Ascending aorta (tissue), 2 donors: Measurements from ENCODE around the gene UPK3BL1. TPM values are rescaled to one million over a fixed set of nuclear protein-coding genes. Genes with fewer than 3 reads are reported as not detected.
"Not testable (repeated sequence)": the region's sequence is repeated elsewhere in the genome, so short reads cannot be mapped to it uniquely, and the experiment has no call there.

Source experiments
- DNase-seq, 2 donors: peaks; one replicate each; pipeline ENCODE4 v3.0.0-alpha.2; 2019; ENCODE audit warnings: low spot score in 2 of 2
- H3K27ac ChIP-seq, 2 donors: fragments of 200-600 bp; sonication (generic); one replicate each; pipeline ENCODE4 v1.5.1; 2016 to 2017; ENCODE audit warnings: mild to moderate bottlenecking in 1 of 2
- H3K27me3 ChIP-seq: fragments of 200-600 bp; sonication (generic); one replicate; pipeline ENCODE4 v1.5.1; 2017
- H3K36me3 ChIP-seq, 2 donors: fragments of 200-600 bp; sonication (generic); one replicate each; pipeline ENCODE4 v1.5.1; 2016
- H3K4me1 ChIP-seq, 2 donors: fragments of 200-600 bp; sonication (generic); one replicate each; pipeline ENCODE4 v1.5.1; 2016 to 2017; ENCODE audit warnings: mild to moderate bottlenecking in 1 of 2
- H3K4me3 ChIP-seq, 2 donors: fragments of 200-600 bp; sonication (generic); one replicate each; pipeline ENCODE4 v1.5.1; 2016 to 2017; ENCODE audit warnings: mild to moderate bottlenecking in 1 of 2
- H3K9me3 ChIP-seq, 2 donors: fragments of 200-600 bp; sonication (generic); one replicate each; pipeline ENCODE4 v1.5.1; 2016
- intact Hi-C: fragments of 100-400 bp; cut with DNase I; formaldehyde crosslinking; loops from one replicate; pipeline ENCODE4 v1.15.1; 2023
- total RNA-seq: library from RNA; depleted of rRNA; stranded (reverse); fragments of >200 nt; gene quantifications from one replicate; pipeline ENCODE4 v1.1.0, GENCODE V29; 2016

UPK3BL1 gene
- total RNA-seq, 1 donor from 2014 or later = 28.5 TPM

- H3K4me1 ChIP-seq, DNase-seq, H3K36me3 ChIP-seq, intact Hi-C loops, H3K27me3 ChIP-seq, H3K4me3 ChIP-seq, H3K27ac ChIP-seq, H3K9me3 ChIP-seq: not testable (repeated sequence)
These were observed 7.3 kb upstream of the UPK3BL1 start, which contains the start of gene SPDYE2B for GRCh38 chr7:102649924-102650323. TSS of gene SPDYE2B (plus strand) at chr7:102650319. CDS start at chr7:102652349, 2,030 bp downstream.

GRCh38 chr7:102647813-102648212 lies 5.2 kb upstream of the UPK3BL1 start:
- H3K4me1 ChIP-seq, H3K27ac ChIP-seq, H3K4me3 ChIP-seq, DNase-seq, intact Hi-C loops, H3K9me3 ChIP-seq, H3K36me3 ChIP-seq, H3K27me3 ChIP-seq: not testable (repeated sequence)

- H3K36me3 ChIP-seq, intact Hi-C loops, H3K9me3 ChIP-seq, DNase-seq, H3K27me3 ChIP-seq, H3K27ac ChIP-seq, H3K4me3 ChIP-seq, H3K4me1 ChIP-seq: not testable (repeated sequence)
These were observed 813 bp upstream of the UPK3BL1 start for GRCh38 chr7:102643404-102643803.

GRCh38 chr7:102638848-102639247 lies 3.7 kb downstream of the UPK3BL1 start:
- peak in 1 of 2 donors; percentile 43 for DNase-seq
- H3K36me3 ChIP-seq, H3K4me3 ChIP-seq, H3K9me3 ChIP-seq, H3K27ac ChIP-seq, H3K27me3 ChIP-seq, H3K4me1 ChIP-seq, intact Hi-C loops: not testable (repeated sequence)

GRCh38 chr7:102636956-102637355 lies 5.6 kb downstream of the UPK3BL1 start:
- H3K4me1 ChIP-seq, DNase-seq, H3K4me3 ChIP-seq, H3K36me3 ChIP-seq, intact Hi-C loops, H3K9me3 ChIP-seq, H3K27me3 ChIP-seq, H3K27ac ChIP-seq: not testable (repeated sequence)

GRCh38 chr7:102635354-102635753 lies 7.2 kb downstream of the UPK3BL1 start:
- DNase-seq, H3K4me3 ChIP-seq, H3K9me3 ChIP-seq, H3K27ac ChIP-seq, intact Hi-C loops, H3K36me3 ChIP-seq, H3K27me3 ChIP-seq, H3K4me1 ChIP-seq: not testable (repeated sequence)

- H3K27me3 ChIP-seq, H3K4me1 ChIP-seq, H3K27ac ChIP-seq, H3K36me3 ChIP-seq, DNase-seq, H3K4me3 ChIP-seq, H3K9me3 ChIP-seq, intact Hi-C loops: not testable (repeated sequence)
These were observed 8.3 kb downstream of the UPK3BL1 start for GRCh38 chr7:102634299-102634698.

GRCh38 chr7:102630622-102631021 lies 12.0 kb downstream of the UPK3BL1 start:
- peak in 1 of 2 donors; percentile 53 for DNase-seq
- H3K4me3 ChIP-seq, H3K27me3 ChIP-seq, H3K27ac ChIP-seq, H3K4me1 ChIP-seq, intact Hi-C loops, H3K36me3 ChIP-seq, H3K9me3 ChIP-seq: not testable (repeated sequence)

GRCh38 chr7:102627271-102627904 lies 15.2 kb downstream of the UPK3BL1 start:
- H3K9me3 ChIP-seq, intact Hi-C loops, H3K36me3 ChIP-seq, H3K4me1 ChIP-seq, H3K4me3 ChIP-seq, DNase-seq, H3K27ac ChIP-seq, H3K27me3 ChIP-seq: not testable (repeated sequence)

- H3K4me3 ChIP-seq, H3K36me3 ChIP-seq, H3K27me3 ChIP-seq, H3K4me1 ChIP-seq, intact Hi-C loops, H3K27ac ChIP-seq, DNase-seq, H3K9me3 ChIP-seq: not testable (repeated sequence)
These were observed 24.5 kb downstream of the UPK3BL1 start for GRCh38 chr7:102618122-102618521.

GRCh38 chr7:102616507-102617125 lies 26.0 kb downstream of the UPK3BL1 start, which contains the start of gene RASA4:
TSS of gene RASA4 (minus strand) at chr7:102616756. CDS start at chr7:102616689, 67 bp downstream.
- intact Hi-C loops, H3K27me3 ChIP-seq, H3K9me3 ChIP-seq, H3K4me1 ChIP-seq, H3K36me3 ChIP-seq: not testable (repeated sequence)
- H3K27ac ChIP-seq = peak within 1 kb of the TSS in 1 of 2 donors; percentile 63
- peak; percentile 12 to 65 for DNase-seq
- H3K4me3 ChIP-seq = peak within 1 kb of the TSS; percentile 51 to 62

- not testable (repeated sequence) for H3K9me3 ChIP-seq, DNase-seq, H3K27me3 ChIP-seq
These were observed 26.7 kb downstream of the UPK3BL1 start for GRCh38 chr7:102615930-102616329.

GRCh38 chr7:102614873-102615272 lies 27.7 kb downstream of the UPK3BL1 start:
- H3K4me3 ChIP-seq, H3K9me3 ChIP-seq, H3K27me3 ChIP-seq, H3K4me1 ChIP-seq, H3K36me3 ChIP-seq, H3K27ac ChIP-seq, intact Hi-C loops, DNase-seq: not testable (repeated sequence)

More at GRCh38 chr7:102615930-102616329, 26.7 kb downstream of the UPK3BL1 start:
- H3K4me1 ChIP-seq, intact Hi-C loops, H3K36me3 ChIP-seq, H3K27ac ChIP-seq, H3K4me3 ChIP-seq: not testable (repeated sequence)

- H3K4me1 ChIP-seq, DNase-seq, H3K27ac ChIP-seq, intact Hi-C loops, H3K4me3 ChIP-seq, H3K36me3 ChIP-seq, H3K9me3 ChIP-seq, H3K27me3 ChIP-seq: not testable (repeated sequence)
These were observed 28.3 kb downstream of the UPK3BL1 start for GRCh38 chr7:102614346-102614697.
